Measurements from ENCODE around the gene PCDHB16.
"Not testable (repeated sequence)": the region's sequence is repeated elsewhere in the genome, so short reads cannot be mapped to it uniquely, and the experiment has no call there.

- TF ChIP-seq CTCF (conservative IDR thresholded peaks at IDR 0.05); ZFX (IDR thresholded peaks at IDR 0.05): not testable (repeated sequence)
Measured at GRCh38 chr5:141151632-141152031, 30.6 kb upstream of the PCDHB16 start.
